GM06990 (cell line): Measurements from ENCODE around the gene ANKS6.

ENCODE experiments used
- DNase-seq: peaks from one replicate; pipeline ENCODE4 v3.0.0-alpha.2; 2011; ENCODE audit not compliant: insufficient read length; ENCODE audit errors: extremely low read depth
- H3K27me3 ChIP-seq: replicated peaks from 2 replicates; pipeline ENCODE4 v1.6.0; 2011; ENCODE audit warnings: low read length; ENCODE audit not compliant: control insufficient read depth, insufficient read depth
- H3K36me3 ChIP-seq: 2 replicates; pipeline ENCODE4 v1.5.1; 2011; ENCODE audit warnings: low read length; ENCODE audit not compliant: control insufficient read depth, insufficient read depth
- H3K4me3 ChIP-seq: replicated peaks from 2 replicates; pipeline ENCODE4 v1.5.1; 2011; ENCODE audit warnings: low read depth, mild to moderate bottlenecking, control low read depth, low read length
- TF ChIP-seq, protein P1 (sequence below): IDR thresholded peaks from 2 replicates; pipeline ENCODE4 v1.5.1; 2011; ENCODE audit warnings: low read length, control low read depth, mild to moderate bottlenecking, inconsistent platforms; ENCODE audit not compliant: insufficient read depth, poor library complexity, severe bottlenecking

ANKS6 gene

GRCh38 chr9:98795295-98795955 lies 930 bp downstream of the ANKS6 start:
- TF ChIP-seq, protein P1, sequence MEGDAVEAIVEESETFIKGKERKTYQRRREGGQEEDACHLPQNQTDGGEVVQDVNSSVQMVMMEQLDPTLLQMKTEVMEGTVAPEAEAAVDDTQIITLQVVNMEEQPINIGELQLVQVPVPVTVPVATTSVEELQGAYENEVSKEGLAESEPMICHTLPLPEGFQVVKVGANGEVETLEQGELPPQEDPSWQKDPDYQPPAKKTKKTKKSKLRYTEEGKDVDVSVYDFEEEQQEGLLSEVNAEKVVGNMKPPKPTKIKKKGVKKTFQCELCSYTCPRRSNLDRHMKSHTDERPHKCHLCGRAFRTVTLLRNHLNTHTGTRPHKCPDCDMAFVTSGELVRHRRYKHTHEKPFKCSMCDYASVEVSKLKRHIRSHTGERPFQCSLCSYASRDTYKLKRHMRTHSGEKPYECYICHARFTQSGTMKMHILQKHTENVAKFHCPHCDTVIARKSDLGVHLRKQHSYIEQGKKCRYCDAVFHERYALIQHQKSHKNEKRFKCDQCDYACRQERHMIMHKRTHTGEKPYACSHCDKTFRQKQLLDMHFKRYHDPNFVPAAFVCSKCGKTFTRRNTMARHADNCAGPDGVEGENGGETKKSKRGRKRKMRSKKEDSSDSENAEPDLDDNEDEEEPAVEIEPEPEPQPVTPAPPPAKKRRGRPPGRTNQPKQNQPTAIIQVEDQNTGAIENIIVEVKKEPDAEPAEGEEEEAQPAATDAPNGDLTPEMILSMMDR = no peak
- H3K4me3 ChIP-seq = peak overlapping the region; percentile 46; the same call in 1 of the 2 replicates
- H3K36me3 ChIP-seq = no peaks in the 10 kb centered on the region
- H3K27me3 ChIP-seq = no peaks in the 10 kb centered on the region
- DNase-seq = no peak

DNA sequence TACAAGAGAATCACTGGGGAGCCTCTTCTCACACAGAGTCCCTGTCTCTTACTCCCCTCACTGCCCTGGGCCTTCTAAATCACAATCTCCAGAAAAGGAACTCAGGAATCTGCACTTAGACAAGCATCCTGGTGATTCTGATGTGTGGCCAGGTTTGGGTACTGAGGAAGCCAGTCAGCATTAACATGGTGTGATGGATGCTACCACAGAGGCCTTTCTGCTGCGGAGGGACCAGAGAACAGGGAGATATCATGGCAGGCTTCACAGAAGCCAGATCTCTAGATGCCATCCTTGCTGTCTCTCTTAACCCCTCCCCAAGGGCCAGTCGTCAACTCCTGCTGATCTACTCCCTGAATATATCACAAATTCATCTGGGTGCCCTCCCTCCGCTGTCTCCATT lies 1.6 kb downstream of the ANKS6 start:
- Histone ChIP-seq H3K27me3 (no peaks in the 10 kb centered on the region), H3K4me3 (no peak overlapping the region), H3K36me3 (no peaks in the 10 kb centered on the region)
- no peak for DNase-seq
- TF ChIP-seq, protein P1 = no peak

GRCh38 chr9:98793031-98793430 lies 3.3 kb downstream of the ANKS6 start:
- no peak overlapping the region for H3K4me3 ChIP-seq
- no peaks in the 10 kb centered on the region for H3K36me3 ChIP-seq
- no peak for DNase-seq
- TF ChIP-seq, protein P1 = no peak
- no peaks in the 10 kb centered on the region for H3K27me3 ChIP-seq

DNA sequence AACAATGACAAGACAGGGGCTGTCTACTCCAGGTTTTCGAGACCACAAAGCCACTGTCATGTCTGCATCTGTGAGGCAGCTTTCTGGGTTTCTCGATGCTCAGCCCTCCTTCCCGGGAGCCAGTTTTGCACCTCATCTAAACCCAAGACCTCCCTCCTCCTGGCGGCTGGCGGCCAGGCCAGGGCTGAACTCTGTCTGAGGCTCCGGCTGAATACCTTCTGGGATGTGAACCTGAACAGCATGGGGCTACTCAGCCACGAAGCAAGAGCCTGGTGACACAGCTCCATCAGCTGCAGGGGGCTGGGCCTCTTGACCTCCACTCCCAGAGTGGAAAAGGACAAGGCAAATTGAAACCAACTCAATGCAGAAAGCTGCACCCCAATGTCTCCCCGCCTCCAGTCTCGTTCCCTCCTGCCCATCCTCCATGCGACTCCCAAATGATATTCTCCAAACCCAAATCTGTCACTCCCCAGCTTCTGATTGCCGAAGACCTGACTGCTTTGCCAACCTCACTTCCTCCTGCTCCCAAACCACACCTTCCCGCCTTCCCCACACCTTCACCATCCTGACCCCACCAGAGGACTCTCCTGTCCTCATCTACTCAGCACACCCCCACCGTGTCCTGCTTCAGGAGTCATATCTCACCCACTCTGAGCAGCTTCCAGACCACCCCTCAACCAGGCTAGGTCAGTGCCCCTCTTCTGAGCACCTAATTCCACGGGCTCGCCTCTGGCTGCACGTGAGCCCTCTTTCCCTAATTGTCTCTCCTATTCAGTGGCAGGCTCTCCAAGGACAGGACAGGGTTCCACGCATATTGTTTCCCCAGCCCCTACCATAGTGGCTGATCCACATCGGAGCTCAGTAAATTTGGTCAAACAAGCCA lies 4.5 kb downstream of the ANKS6 start:
- H3K4me3 ChIP-seq = no peak overlapping the region
- TF ChIP-seq, protein P1 = no peak
- DNase-seq = no peak
- H3K27me3 ChIP-seq = no peaks in the 10 kb centered on the region
- H3K36me3 ChIP-seq = no peaks in the 10 kb centered on the region

- no peaks in the 10 kb centered on the region for H3K27me3 ChIP-seq
- peak; percentile 41 for DNase-seq
- TF ChIP-seq, protein P1 = peak; percentile 97
- no peak overlapping the region for H3K4me3 ChIP-seq
- H3K36me3 ChIP-seq = no peaks in the 10 kb centered on the region
Observed at GRCh38 chr9:98790842-98791607, 5.3 kb downstream of the ANKS6 start.
